IMR-90 (cell line): ENCODE measurements around the gene PCED1A.

Source experiments
- CEBPB ChIP-seq: IDR thresholded peaks from 2 replicates; pipeline ENCODE4 v1.6.1; 2012; ENCODE audit warnings: low read depth, low read length, improper control_type of control experiment
- CTCF ChIP-seq: conservative IDR thresholded peaks from 2 replicates; pipeline ENCODE4 v1.5.1; 2012; ENCODE audit warnings: mild to moderate bottlenecking, low read depth, low read length, improper control_type of control experiment
- ELK1 ChIP-seq: fragments of 150-350 bp; IDR thresholded peaks from 2 replicates; pipeline ENCODE4 v1.6.1; 2016; ENCODE audit warnings: low read depth, mild to moderate bottlenecking, low read length, moderate library complexity, borderline replicate concordance
- MXI1 ChIP-seq: IDR thresholded peaks from 2 replicates; pipeline ENCODE4 v1.6.1; 2012; ENCODE audit warnings: low read depth, mild to moderate bottlenecking, low read length, moderate library complexity, borderline replicate concordance
- NFE2L2 ChIP-seq: fragments of 150-350 bp; IDR thresholded peaks from 2 replicates; pipeline ENCODE4 v1.6.1; 2016; ENCODE audit warnings: low read depth, mild to moderate bottlenecking, low read length
- POLR2A ChIP-seq: IDR thresholded peaks from 2 replicates; pipeline ENCODE4 v1.6.1; 2012; ENCODE audit warnings: mild to moderate bottlenecking, low read depth, low read length
- RAD21 ChIP-seq: IDR thresholded peaks from 2 replicates; pipeline ENCODE4 v1.6.1; 2012; ENCODE audit warnings: low read length, improper control_type of control experiment
- RFX5 ChIP-seq: IDR thresholded peaks from 2 replicates; pipeline ENCODE4 v1.8.0; 2012; ENCODE audit warnings: low read depth, mild to moderate bottlenecking, low read length, moderate library complexity
- SMC3 ChIP-seq: fragments of 150-350 bp; IDR thresholded peaks from 2 replicates; pipeline ENCODE4 v1.6.1; 2016; ENCODE audit warnings: low read depth, mild to moderate bottlenecking, antibody characterized with exemption, low read length, moderate library complexity
- USF2 ChIP-seq: fragments of 150-350 bp; IDR thresholded peaks from 2 replicates; pipeline ENCODE4 v1.6.1; 2017; ENCODE audit warnings: mild to moderate bottlenecking, antibody characterized with exemption, low read length, low read depth

GRCh38 chr20:2809690-2810089, 30.8 kb downstream of the PCED1A start:
- TF ChIP-seq RAD21 (no peak), CTCF (no peak), POLR2A (no peak), RFX5 (no peak), MXI1 (no peak), ELK1 (no peak), NFE2L2 (no peak), CEBPB (no peak), SMC3 (no peak), USF2 (no peak)
